Measurements from ENCODE around the gene SPDYE18.
"Not testable (repeated sequence)": the region's sequence is repeated elsewhere in the genome, so short reads cannot be mapped to it uniquely, and the experiment has no call there.

SPDYE18 gene

DNA sequence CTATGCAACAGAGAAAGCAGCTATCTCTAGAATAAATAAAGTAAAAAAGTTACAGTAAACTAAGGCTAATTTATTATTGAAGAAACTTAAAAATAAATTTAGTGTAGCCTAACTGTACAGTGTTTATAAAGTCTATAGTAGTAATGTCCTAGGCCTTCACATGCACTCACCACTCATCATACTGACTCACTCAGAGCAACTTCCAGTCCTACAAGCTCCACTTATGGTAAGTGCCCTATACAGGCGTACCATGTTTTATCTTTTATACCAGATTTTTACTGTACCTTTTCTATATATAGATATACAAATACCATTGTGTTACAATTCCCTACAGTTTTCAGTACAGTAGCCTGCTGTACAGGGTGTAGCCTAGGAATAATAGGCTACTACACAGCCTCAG, 19.8 kb upstream of the SPDYE18 start:
- H3K9me3 ChIP-seq (ENCODE audit: insufficient read depth, low read depth, low read length); H3K4me2 ChIP-seq (ENCODE audit: low read depth, low read length, poor library complexity, severe bottlenecking); H4K20me1 ChIP-seq (ENCODE audit: insufficient read depth, low read length, poor library complexity, severe bottlenecking); H3K9me2 ChIP-seq (replicated peaks; ENCODE audit: low read depth, low read length); H2AFZ ChIP-seq (ENCODE audit: low read length); H3K4me1 ChIP-seq (ENCODE audit: insufficient read depth, low read length, poor library complexity, severe bottlenecking); H3K36me3 ChIP-seq (ENCODE audit: insufficient read depth, low read length); H3K4me3 ChIP-seq (ENCODE audit: low read length, poor library complexity, severe bottlenecking); H3F3A ChIP-seq (ENCODE audit: low read depth); H3K27me3 ChIP-seq (ENCODE audit: insufficient read depth, low read length, poor library complexity, severe bottlenecking); H3K9ac ChIP-seq (ENCODE audit: low read depth, low read length, poor library complexity, severe bottlenecking); H3K79me2 ChIP-seq (ENCODE audit: insufficient read depth, low read length): not testable (repeated sequence)

- H3K79me2 ChIP-seq (ENCODE audit: insufficient read depth, low read length); H3K36me3 ChIP-seq (ENCODE audit: insufficient read depth, low read length); H3K9ac ChIP-seq (ENCODE audit: low read depth, low read length, poor library complexity, severe bottlenecking); H3K4me3 ChIP-seq (ENCODE audit: low read length, poor library complexity, severe bottlenecking); H3F3A ChIP-seq (ENCODE audit: low read depth); H3K4me1 ChIP-seq (ENCODE audit: insufficient read depth, low read length, poor library complexity, severe bottlenecking); H3K27me3 ChIP-seq (ENCODE audit: insufficient read depth, low read length, poor library complexity, severe bottlenecking); H3K9me2 ChIP-seq (replicated peaks; ENCODE audit: low read depth, low read length); H3K9me3 ChIP-seq (ENCODE audit: insufficient read depth, low read depth, low read length); H4K20me1 ChIP-seq (ENCODE audit: insufficient read depth, low read length, poor library complexity, severe bottlenecking); H3K4me2 ChIP-seq (ENCODE audit: low read depth, low read length, poor library complexity, severe bottlenecking); H2AFZ ChIP-seq (ENCODE audit: low read length): not testable (repeated sequence)
These were observed 17.9 kb upstream of the SPDYE18 start for GRCh38 chr7:77080236-77080635.

DNA sequence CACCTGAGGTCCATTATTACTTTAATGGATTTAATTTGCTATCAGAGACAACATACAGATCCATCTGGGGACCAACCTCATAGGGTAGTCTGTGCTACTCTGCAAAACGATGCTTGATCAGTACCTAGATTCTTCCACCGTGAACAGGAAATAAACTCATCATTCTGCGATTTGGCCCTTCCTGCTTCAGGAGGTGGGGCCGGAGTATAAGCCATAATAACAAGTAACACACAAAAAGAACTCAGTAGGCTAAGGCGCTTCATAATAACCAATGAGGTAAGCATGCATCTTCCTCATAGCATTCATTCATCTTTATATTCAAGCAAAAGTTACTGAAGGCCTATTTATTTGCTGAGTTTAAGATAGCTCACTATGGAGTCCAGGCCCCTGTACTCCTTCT, 17.3 kb upstream of the SPDYE18 start:
- not testable (repeated sequence) for H3F3A ChIP-seq (ENCODE audit: low read depth); H4K20me1 ChIP-seq (ENCODE audit: insufficient read depth, low read length, poor library complexity, severe bottlenecking); H3K79me2 ChIP-seq (ENCODE audit: insufficient read depth, low read length); H3K4me1 ChIP-seq (ENCODE audit: insufficient read depth, low read length, poor library complexity, severe bottlenecking); H3K4me2 ChIP-seq (ENCODE audit: low read depth, low read length, poor library complexity, severe bottlenecking); H2AFZ ChIP-seq (ENCODE audit: low read length); H3K9ac ChIP-seq (ENCODE audit: low read depth, low read length, poor library complexity, severe bottlenecking); H3K9me2 ChIP-seq (replicated peaks; ENCODE audit: low read depth, low read length); H3K36me3 ChIP-seq (ENCODE audit: insufficient read depth, low read length); H3K4me3 ChIP-seq (ENCODE audit: low read length, poor library complexity, severe bottlenecking); H3K27me3 ChIP-seq (ENCODE audit: insufficient read depth, low read length, poor library complexity, severe bottlenecking); H3K9me3 ChIP-seq (ENCODE audit: insufficient read depth, low read depth, low read length)

DNA sequence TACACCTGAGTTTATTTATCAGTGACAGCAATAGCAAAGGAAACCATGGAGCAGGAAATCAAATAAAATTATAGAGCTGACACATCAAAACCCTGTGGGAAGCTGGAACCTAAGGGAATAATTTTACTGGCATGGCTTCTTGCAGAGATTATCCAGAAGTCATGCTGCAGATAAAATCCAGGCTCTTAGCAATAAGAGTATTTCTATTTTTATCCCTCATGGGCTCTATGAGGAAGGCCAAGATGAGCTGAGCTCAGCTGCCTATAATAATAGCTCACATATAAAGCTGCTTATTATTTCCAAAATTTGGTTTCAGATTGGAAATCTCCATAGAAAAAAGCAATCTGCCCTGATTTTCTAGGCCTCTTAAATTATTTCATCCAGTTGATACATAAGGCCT, 16.8 kb upstream of the SPDYE18 start:
- not testable (repeated sequence) for H3K9ac ChIP-seq (ENCODE audit: low read depth, low read length, poor library complexity, severe bottlenecking); H3K36me3 ChIP-seq (ENCODE audit: insufficient read depth, low read length); H3K4me2 ChIP-seq (ENCODE audit: low read depth, low read length, poor library complexity, severe bottlenecking); H3K4me3 ChIP-seq (ENCODE audit: low read length, poor library complexity, severe bottlenecking); H3F3A ChIP-seq (ENCODE audit: low read depth); H3K9me2 ChIP-seq (replicated peaks; ENCODE audit: low read depth, low read length); H3K9me3 ChIP-seq (ENCODE audit: insufficient read depth, low read depth, low read length); H4K20me1 ChIP-seq (ENCODE audit: insufficient read depth, low read length, poor library complexity, severe bottlenecking); H2AFZ ChIP-seq (ENCODE audit: low read length); H3K79me2 ChIP-seq (ENCODE audit: insufficient read depth, low read length); H3K4me1 ChIP-seq (ENCODE audit: insufficient read depth, low read length, poor library complexity, severe bottlenecking); H3K27me3 ChIP-seq (ENCODE audit: insufficient read depth, low read length, poor library complexity, severe bottlenecking)

DNA sequence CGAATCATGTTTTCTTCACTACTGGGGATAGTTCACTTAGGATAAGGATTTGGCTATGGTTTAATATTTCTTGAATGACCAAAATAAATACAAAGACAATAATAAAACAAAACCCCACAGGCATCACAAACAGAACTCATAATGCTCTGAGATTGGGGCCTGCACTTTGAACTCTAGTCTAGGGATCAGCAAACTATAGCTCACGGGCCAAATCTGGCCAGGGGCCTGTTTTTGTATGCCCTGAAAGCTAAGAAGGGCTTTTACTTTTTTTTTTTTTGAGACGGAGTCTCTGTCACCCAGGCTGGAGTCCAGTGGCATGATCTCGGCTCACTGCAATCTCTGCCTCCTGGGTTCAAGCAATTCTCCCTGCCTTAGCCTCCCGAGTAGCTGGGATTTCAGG, 14.7 kb upstream of the SPDYE18 start:
- not testable (repeated sequence) for H3K36me3 ChIP-seq (ENCODE audit: insufficient read depth, low read length)

GRCh38 chr7:77074786-77075396, 12.5 kb upstream of the SPDYE18 start:
- not testable (repeated sequence) for H3K27me3 ChIP-seq (ENCODE audit: insufficient read depth, low read length, poor library complexity, severe bottlenecking); H3K9me2 ChIP-seq (replicated peaks; ENCODE audit: low read depth, low read length); H3K4me2 ChIP-seq (ENCODE audit: low read depth, low read length, poor library complexity, severe bottlenecking); H3K9ac ChIP-seq (ENCODE audit: low read depth, low read length, poor library complexity, severe bottlenecking); H3K36me3 ChIP-seq (ENCODE audit: insufficient read depth, low read length); H3K9me3 ChIP-seq (ENCODE audit: insufficient read depth, low read depth, low read length); H3K4me3 ChIP-seq (ENCODE audit: low read length, poor library complexity, severe bottlenecking); H3F3A ChIP-seq (ENCODE audit: low read depth); H3K4me1 ChIP-seq (ENCODE audit: insufficient read depth, low read length, poor library complexity, severe bottlenecking); H3K79me2 ChIP-seq (ENCODE audit: insufficient read depth, low read length); H4K20me1 ChIP-seq (ENCODE audit: insufficient read depth, low read length, poor library complexity, severe bottlenecking); H2AFZ ChIP-seq (ENCODE audit: low read length)

More for the DNA sequence above, 14.7 kb upstream of the SPDYE18 start:
- H3K27me3 ChIP-seq (ENCODE audit: insufficient read depth, low read length, poor library complexity, severe bottlenecking); H4K20me1 ChIP-seq (ENCODE audit: insufficient read depth, low read length, poor library complexity, severe bottlenecking); H3K9me2 ChIP-seq (replicated peaks; ENCODE audit: low read depth, low read length); H3K4me2 ChIP-seq (ENCODE audit: low read depth, low read length, poor library complexity, severe bottlenecking); H3K4me1 ChIP-seq (ENCODE audit: insufficient read depth, low read length, poor library complexity, severe bottlenecking); H2AFZ ChIP-seq (ENCODE audit: low read length); H3K9me3 ChIP-seq (ENCODE audit: insufficient read depth, low read depth, low read length); H3K79me2 ChIP-seq (ENCODE audit: insufficient read depth, low read length); H3F3A ChIP-seq (ENCODE audit: low read depth); H3K9ac ChIP-seq (ENCODE audit: low read depth, low read length, poor library complexity, severe bottlenecking); H3K4me3 ChIP-seq (ENCODE audit: low read length, poor library complexity, severe bottlenecking): not testable (repeated sequence)

DNA sequence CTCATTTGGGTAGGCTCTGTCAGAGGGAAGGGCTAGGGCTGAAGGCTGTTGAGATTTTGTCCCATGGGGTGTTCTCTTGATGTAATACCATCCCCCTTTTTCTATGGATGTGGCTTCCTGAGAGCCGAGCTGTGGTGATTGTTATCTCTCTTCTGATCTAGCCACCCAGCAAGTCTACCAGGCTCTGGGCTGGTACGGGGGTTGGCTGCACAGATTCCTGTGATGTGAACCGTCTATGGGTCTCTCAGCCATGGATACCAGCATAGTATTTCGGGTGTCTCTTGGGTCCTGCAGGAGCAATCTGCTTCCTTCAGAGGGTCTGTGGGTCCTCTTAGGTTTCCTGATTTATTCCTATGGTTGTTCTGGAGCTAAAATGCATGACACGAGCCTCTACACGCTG, 8.8 kb upstream of the SPDYE18 start:
- not testable (repeated sequence) for H3K4me1 ChIP-seq (ENCODE audit: insufficient read depth, low read length, poor library complexity, severe bottlenecking); H3K9me3 ChIP-seq (ENCODE audit: insufficient read depth, low read depth, low read length); H3K4me3 ChIP-seq (ENCODE audit: low read length, poor library complexity, severe bottlenecking)

DNA sequence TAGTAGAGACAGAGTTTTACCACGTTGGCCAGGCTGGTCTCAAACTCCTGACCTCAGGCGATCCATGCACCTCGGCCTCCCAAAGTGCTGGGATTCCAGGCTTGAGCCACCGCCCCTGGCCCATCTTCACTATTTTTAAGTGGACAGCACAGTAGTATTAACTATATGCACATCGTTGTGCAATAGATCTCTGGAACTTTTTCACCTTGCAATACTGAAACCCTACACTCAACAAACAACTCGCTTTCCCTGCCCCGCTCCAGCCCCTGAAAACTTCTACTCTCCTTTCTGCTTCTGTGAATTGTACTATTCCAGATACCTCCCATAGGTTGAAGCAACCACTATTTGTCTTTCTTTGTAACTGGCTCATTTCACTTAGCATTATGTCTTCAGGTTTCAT, 3.5 kb upstream of the SPDYE18 start:
- not testable (repeated sequence) for H3K9me2 ChIP-seq (replicated peaks; ENCODE audit: low read depth, low read length); H3K36me3 ChIP-seq (ENCODE audit: insufficient read depth, low read length); H3K9ac ChIP-seq (ENCODE audit: low read depth, low read length, poor library complexity, severe bottlenecking); H3K9me3 ChIP-seq (ENCODE audit: insufficient read depth, low read depth, low read length); H2AFZ ChIP-seq (ENCODE audit: low read length); H3K27me3 ChIP-seq (ENCODE audit: insufficient read depth, low read length, poor library complexity, severe bottlenecking); H3K4me1 ChIP-seq (ENCODE audit: insufficient read depth, low read length, poor library complexity, severe bottlenecking); H3K4me2 ChIP-seq (ENCODE audit: low read depth, low read length, poor library complexity, severe bottlenecking); H3K4me3 ChIP-seq (ENCODE audit: low read length, poor library complexity, severe bottlenecking); H3K79me2 ChIP-seq (ENCODE audit: insufficient read depth, low read length); H4K20me1 ChIP-seq (ENCODE audit: insufficient read depth, low read length, poor library complexity, severe bottlenecking); H3F3A ChIP-seq (ENCODE audit: low read depth)

More for the DNA sequence above, 8.8 kb upstream of the SPDYE18 start:
- H3K9me2 ChIP-seq (replicated peaks; ENCODE audit: low read depth, low read length); H3K27me3 ChIP-seq (ENCODE audit: insufficient read depth, low read length, poor library complexity, severe bottlenecking); H3K9ac ChIP-seq (ENCODE audit: low read depth, low read length, poor library complexity, severe bottlenecking); H3K4me2 ChIP-seq (ENCODE audit: low read depth, low read length, poor library complexity, severe bottlenecking); H2AFZ ChIP-seq (ENCODE audit: low read length); H3K79me2 ChIP-seq (ENCODE audit: insufficient read depth, low read length); H3F3A ChIP-seq (ENCODE audit: low read depth); H4K20me1 ChIP-seq (ENCODE audit: insufficient read depth, low read length, poor library complexity, severe bottlenecking); H3K36me3 ChIP-seq (ENCODE audit: insufficient read depth, low read length): not testable (repeated sequence)

Data from Loucy (cell line).